ENCODE results near the gene MUL1.
"Not testable (repeated sequence)": the region's sequence is repeated elsewhere in the genome, so short reads cannot be mapped to it uniquely, and the experiment has no call there.

The MUL1 gene, protein sequence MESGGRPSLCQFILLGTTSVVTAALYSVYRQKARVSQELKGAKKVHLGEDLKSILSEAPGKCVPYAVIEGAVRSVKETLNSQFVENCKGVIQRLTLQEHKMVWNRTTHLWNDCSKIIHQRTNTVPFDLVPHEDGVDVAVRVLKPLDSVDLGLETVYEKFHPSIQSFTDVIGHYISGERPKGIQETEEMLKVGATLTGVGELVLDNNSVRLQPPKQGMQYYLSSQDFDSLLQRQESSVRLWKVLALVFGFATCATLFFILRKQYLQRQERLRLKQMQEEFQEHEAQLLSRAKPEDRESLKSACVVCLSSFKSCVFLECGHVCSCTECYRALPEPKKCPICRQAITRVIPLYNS

DNA sequence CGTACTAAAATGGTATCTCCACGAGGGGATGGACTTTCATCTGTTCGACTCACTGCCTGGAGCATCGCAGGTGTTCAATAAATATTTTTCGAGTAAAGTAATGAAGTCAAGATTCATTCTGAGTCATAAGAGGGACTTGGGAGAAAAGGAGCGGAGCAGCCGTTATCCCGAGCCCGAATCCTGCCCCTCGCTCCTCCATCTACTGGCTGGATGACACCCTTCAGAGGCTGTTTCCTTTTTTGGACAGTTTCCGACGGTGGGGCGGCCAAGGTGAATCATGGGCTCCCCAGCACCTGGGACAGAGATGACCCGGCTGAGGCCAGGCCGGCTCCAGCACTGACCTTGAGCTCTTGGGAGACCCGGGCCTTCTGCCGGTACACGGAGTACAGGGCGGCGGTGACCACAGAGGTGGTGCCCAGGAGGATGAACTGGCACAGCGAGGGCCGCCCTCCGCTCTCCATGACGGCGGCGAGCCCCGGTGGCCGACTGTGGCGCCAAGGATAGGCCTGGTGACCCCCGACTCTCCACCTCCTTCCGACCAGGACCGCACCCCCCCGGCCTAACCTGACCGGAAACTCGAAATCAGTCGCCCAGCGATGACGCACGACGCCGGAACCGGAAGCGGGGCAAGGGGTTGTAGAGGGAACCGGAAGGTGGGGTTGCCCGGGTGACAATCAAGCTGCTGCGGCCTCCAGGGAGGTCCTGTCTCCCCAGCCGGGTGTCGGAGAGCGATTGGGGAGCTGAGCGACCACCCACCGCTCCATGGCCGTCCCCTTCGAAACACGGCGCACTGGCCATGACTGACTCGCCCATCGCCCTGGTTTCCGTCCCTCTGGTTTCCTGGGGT is at the start of gene MUL1:
TSS of gene MUL1 (minus strand) at position 588 of the 847 bp plus-strand sequence. CDS start at position 461, 127 bp downstream.
- DNase-seq, result peak; percentile 89 to 97

DNA sequence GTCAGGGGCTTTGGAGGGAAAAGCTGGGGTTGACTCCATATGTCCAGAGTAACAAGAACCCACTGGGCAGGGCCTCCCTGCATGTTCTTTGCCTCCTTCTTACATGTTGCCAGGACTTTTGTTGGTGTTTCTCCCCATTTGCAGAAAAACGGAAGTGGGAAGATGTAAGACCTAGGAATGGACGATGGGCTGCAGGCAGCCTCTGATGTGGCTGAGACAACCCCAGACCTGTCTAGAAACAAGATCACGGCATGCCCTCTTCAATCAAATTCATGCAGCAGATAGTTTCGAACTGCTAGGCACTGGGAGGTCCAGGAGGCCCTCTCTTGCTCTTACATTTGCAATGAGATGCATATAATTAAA is 47.8 kb upstream of the MUL1 start:
- DNase-seq, result no peak

DNA sequence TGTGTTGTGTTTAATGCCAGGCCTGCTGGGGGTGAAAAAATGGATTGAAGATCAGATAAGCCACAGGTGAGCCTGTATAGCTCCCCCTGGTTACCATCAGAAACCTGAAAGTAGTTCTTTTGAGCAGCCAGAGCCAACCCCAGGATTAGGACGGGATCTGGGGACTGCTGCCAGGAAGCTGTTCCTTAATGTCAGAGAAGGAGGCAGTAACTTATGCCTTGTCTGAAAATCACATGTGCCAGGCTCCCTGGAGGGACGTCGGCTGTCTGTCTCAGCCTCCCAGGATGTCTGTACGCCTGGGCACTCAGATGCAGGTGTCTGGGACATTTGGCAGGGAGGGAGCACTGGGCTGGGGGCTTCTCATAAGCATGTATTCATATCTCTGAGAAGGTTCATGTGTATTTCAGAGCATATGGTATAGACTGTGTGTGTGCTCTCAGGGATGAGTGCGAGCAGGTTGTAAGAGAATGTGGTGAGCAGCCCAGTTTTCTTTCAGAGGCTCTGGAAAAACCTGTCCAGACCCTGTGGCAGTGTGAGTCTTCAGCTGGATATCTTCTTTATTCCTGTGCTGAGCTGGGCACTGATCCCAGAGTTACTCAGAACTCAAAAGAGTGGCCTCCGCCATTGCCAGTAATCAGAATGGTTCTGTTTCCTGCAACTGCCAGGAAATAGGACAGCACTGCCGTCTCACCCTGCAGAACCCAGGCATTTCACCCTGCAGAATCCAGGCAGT is 47.2 kb upstream of the MUL1 start:
- DNase-seq, result no peak

DNA sequence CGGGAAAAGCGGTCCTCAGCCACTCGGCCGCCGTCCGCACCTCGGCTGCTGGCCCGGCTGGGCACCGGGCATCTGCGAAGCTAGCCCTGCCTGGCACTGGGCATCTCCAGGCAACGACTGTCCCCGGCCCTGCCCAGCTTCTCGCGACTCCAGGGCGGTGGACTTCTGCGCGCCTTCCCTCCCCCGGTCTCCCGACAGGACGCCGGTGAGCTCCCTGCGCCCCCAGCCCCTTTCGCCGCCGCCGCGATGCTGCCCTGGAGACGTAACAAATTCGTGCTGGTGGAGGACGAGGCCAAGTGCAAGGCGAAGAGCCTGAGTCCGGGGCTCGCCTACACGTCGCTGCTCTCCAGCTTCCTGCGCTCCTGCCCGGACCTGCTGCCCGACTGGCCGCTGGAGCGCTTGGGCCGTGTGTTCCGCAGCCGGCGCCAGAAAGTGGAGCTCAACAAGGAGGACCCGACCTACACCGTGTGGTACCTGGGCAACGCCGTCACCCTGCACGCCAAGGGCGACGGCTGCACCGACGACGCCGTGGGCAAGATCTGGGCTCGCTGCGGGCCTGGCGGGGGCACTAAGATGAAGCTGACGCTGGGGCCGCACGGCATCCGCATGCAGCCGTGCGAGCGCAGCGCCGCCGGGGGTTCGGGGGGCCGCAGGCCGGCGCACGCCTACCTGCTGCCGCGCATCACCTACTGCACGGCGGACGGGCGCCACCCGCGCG is 44.9 kb upstream of the MUL1 start:
- DNase-seq, result no peak

DNA sequence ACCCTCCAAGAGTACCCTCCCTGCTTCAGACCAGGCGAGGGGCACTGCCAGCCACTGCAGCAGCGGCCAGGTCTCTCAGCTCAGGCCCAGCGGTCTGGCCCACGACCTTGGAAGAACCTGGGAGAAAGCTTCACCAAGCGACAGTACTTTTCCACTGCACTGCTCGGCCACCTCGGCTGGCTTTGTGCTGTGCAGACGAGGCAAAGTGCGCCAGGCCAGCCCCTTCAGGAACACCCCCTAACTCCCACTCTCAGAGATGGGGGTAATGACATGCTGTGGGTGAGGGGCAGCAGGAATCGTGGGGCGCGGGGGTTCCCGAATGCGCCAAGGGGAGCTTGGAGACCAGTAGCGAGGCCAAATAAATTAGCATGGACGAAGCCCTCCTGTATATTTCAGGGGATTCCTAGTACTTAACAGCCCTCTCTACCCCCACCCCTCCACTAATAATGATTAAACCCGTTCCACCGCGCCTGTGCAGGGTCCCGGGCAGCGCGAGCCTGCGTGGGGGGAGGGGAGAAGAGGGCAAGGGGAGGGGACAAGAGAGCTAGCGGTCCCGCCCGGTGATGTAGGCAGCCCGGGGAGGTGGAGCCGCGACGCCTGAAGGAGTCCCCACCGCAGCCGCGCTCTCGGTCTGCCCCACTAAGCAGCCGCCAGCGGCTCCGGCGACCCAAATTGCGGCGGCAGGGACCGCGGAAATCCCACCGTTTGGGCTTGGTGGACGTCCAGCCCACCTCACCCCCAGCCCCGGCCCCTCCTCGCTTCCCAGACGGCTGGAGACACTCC is 44.2 kb upstream of the MUL1 start, which contains the start of gene FAM43B:
TSS of gene FAM43B (plus strand) at position 629 of the 783 bp plus-strand sequence. CDS start 401 bp downstream, outside the sequence.
- no peak for DNase-seq

DNA sequence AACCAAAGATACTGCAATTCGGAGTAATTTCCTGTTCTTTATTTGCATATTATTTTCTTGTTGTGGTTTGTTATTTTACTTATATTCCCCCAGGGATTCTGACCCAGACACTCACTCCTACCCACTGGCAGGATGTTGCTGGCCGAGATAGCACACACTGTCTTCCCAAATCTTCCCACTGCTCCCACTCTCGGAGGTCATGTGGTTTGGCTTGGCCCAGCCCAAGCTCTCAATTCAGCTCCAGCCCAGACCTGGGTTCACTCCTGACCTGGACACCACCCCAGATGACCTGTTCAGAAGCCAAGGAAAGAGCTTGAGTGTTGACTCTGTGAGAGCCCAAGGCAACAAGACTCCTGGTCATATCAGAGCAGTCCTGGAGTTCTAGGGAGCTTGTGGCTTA is 43.2 kb upstream of the MUL1 start:
- no peak for DNase-seq

DNA sequence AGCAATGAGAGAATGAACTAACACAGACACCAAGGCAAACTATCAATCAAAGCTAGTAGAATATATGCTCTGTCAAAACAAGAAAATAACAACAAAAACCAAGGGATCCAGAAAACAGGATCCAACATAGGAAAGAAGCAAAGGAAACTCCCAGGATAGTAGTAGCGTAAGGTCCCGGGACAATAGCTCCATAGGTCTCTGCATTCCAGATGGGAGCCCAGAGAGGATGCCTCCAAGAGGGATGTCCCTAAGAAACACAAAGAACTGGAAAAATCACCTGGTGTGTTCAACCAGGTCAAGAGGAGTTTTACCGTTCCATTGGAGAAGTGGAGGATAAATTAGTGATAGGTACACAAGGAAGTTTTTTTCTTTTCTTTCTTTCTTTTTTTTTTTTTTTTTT is 38.7 kb upstream of the MUL1 start:
- no peak for DNase-seq

DNA sequence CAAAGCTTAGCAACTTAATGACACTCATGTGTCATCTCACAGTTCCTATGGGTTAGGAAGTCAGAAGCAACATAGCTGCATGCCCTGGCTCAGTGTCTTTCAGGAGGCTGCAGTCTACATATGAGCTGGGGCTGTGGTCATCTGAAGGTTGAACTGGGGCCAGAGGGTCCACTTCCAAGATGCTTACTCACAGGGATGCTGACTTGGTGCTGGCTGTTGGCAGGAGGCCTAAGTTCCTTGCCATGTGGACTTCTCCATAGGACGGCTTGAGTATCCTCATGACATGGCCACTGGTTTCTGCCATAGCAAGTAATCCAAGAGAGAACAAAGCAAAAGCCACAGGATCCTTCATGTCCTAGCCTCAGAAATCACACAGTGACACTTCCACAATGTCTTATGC is 32.3 kb upstream of the MUL1 start:
- DNase-seq, result no peak

DNA sequence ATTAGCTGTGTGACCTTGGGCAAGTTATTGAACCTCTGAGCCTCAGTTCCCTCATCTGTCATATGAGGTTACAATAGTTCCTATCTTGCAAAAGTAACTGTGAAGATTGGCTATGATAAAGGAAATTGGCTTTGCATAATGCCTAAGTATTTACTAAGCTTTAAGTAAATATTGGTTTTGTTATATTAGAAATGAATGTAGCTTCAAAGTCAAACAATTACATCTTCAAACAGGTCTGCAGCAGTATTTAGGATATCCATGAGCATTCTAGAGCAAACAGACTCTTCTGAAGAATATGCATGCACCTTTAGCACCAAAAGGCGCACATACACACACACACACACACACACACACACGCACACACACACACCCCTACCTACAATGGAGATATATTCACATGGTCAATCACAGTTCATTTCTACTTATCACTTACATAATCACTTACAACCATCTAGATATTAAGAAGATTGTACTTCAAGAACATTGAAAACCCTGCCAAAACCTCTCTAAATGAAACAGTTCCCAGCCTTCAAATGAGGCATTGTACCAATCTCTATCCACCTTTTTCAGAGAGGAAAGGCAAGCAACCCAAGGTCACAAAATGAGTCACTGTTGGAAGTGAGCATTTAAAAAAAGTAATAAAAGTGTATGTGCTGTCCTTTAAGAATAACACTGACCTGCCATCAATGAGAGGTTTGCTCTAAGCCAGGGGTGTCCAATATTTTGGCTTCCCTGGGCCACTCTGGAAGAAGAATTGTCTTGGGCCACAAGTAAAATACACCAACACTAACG is 31.0 kb upstream of the MUL1 start:
- no peak for DNase-seq

DNA sequence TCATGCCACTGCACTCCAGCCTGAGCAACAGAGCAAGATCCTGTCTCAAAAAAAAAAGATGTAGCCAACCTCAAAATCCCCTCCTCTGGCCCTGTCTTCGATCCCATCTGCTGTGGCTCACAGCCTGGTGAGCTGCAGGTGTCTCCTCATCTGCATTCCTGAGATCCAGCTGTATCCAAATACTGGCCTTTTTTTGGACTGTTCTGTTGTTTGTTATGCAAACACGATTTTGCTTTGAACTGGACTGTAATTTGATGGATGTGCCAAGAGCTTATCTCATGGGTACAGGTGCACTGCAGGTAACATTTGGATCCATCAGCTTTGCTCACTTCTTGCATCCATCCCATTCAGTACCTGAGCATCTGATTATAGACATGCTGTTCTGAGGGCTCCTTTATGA is 30.3 kb upstream of the MUL1 start:
- DNase-seq, result no peak

DNA sequence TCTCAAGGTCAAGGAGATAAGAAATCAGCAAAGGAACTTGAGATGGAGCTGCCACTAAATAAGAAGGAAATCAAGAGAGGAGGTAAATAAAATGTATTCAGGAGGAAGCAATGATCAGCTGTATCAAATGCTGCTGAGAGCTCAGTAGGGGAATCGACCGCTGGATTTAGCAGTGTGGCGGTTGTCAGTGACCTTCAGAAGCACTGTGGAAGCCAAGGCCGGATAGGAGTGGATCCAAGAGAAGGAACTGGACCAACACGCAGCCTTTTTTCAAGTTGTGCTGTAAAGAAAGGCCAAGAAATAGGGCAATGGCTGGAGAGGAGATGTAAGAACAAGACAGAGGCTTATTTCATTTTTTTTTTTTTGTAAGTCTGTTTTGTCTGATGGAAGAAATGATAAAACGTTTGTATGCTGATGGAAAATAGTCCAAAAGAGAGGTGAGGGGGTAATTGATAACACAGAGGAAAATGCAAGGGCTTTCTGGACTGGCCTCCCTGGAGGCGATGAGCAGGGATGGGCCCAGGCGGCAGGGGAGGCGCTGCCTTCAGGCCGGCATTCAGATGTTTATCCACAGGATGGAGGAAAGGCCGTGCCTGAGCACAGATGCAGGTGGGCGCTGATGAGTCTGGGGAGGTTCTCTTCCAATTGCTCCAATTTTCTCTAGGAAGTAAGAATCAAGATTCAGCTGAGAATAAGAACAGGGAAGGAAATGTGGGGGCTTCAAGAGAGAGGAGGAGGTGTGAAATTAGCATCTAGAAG is 26.9 kb upstream of the MUL1 start:
- DNase-seq, result no peak

DNA sequence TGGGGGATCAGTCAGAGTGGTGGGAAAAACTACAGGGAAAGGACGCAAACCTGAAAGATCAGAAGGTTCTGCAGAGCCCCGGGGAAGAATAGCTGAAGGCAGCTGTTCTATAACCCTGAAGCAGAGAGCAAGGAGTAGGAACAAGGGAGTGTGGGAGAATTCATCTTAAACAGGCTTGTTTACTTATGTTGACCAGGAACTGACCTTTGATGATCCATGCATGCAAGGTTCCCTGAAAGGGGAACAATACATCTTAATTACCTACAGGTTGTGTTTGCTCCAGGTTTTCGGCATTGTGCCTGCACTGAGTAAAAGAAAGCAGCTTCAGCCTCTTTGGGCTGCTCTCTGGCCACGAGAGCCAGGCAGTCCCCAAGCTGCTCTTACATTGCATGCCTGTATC is 25.7 kb upstream of the MUL1 start:
- no peak for DNase-seq

DNA sequence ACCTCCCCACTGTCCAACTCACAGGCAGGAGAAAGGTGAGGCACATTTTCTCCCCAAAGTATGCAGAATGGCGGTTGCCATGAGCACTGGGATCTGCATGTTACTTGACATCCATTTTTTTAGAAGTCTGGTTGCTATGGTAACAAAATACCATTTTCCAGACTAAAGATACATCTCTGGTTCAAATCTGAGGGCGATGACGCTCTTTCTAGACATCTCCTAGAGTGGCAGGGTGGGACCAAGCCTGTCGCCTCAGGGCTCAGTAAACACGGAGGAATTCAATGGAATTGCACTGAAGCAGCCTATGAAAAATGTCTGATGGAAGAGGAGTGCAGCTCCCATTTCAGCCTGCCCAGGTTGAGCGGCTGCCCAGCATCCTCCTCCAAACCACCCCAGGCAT is 22.9 kb upstream of the MUL1 start:
- DNase-seq, result no peak

DNA sequence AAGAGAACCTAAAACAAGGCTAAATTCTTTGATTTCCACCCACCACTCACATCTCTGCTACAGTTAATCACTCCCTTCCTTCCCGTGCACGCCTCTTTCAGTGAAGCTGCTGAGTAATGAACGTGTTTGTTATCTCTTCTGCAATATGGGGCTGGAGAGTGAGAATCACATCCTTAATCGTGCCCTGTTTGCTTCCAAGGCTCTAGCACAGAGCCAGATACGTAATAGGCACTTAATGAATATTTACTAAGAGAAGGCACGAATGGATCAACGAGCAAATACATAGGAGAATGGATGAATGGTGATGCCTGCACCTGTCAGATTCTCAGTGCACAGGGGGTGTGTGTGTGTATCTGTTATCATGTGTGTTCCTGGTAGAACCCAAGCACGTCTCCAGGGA is 22.4 kb upstream of the MUL1 start:
- no peak for DNase-seq

DNA sequence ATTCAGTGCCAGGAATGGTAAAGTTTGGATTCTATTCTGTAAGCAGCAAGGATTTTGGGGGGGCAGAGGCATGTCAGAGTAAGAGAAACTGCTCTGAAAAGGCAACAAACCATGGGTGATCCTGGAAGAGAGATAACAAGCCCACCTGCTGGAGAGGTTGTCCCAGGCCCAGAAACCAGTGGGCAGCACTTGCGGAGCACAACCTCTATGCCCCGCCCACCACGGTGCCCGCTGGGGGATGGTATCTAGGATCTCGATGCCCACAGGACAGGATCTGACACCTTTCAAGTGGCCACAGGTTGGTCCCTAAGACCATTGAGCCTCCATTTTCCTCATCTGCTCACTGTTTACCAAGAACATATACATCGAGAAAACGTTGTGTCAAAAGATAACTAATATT is 20.3 kb upstream of the MUL1 start:
- DNase-seq, result no peak

DNA sequence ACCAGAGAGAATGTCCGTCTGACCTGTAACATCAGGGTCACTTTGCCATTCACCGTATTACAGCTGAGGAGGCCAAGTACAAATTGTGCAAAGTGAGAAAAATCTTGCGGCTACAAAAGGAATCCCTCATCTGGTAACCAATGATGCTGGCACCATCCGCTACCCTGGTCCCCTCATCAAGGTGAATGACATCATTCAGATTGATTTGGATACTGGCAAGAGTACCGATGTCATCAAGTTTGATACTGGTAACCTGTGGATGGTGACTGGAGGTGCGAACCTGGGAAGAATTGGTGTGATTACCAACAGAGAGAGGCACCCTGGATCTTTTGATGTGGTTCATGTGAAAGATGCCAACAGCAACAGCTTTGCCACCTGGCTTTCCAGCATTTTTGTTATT is 18.3 kb upstream of the MUL1 start:
- DNase-seq, result no peak

DNA sequence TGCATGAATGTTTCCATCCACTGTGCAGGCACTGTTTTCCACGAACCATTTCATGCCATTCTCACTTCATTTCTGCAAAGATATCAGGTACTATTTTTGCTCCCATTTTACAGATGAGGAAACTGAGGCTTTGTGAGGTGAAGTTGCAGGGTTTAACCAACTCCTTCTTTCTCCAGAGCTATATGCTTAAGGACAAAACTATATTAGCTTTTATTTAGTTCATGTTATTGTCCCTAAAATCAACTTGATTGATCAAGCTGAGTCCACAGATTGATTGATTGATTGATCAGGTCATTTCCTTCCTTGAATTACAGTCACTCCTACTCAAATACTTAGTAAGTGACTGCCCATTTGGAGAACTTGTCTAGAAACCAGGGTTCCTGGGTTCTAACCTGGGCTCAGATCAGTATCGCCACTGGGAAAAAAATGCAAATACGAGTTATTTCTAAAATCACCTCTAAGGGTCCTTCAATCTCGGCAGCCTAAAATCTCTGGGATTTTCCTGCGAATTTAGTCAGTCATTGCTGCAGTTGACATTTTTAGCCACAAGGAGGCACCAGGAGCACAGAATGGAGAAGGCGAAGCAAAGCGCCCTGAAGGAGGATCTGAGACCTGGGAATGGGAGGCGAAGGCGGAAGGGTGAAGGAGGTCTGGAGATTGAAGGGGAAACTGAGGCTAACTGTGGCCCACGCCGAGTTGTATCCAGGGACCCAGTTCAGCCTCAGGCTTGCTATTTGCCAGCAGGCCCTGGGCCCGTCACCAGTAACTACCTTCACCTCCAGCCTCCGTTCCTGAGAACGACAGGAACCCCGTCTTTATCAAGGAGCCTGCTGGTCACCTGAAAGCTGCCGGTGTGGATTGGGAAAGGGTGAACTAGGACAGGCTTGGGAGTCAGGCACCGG is 14.3 kb upstream of the MUL1 start:
- peak; percentile 70 to 71 for DNase-seq

DNA sequence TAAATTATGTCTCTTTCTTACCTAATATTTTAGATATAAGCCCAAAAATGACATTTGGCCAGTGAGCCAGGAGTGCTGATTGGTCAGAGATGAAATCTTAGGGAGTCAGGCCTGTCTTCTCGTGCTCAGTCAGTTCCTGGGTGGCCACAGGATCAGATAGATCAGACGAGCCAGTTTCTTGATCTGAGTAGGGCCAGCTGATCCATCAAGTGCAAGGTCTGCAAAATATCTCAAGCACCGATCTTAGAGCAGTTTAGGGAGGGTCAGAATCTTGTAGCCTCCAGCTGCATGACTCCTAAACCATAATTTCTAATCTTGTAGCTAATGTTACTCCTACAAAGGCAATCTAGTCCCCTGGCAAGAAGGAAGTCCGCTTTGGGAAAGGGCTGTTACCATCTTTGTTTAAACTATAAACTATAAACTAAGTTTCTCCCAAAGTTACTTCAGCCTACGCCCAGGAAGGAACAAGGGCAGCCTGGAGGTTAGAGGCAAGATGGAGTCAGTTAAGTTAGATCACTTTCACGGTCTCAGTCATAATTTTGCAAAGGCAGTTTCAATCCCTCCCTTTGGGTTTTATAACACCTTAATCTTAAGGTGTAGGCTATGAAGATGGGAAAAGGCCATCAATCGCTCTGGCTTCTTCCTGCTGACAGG is 11.8 kb upstream of the MUL1 start:
- DNase-seq, result not testable (repeated sequence)
